GM18511 (cell line): ENCODE data around the gene DHRS3.
"Not testable (repeated sequence)": the region's sequence is repeated elsewhere in the genome, so short reads cannot be mapped to it uniquely, and the experiment has no call there.

ENCODE experiments used
- ATAC-seq: cut with Tn5 transposase; IDR thresholded peaks from one replicate; pipeline ENCODE4 v1.9.1; 2021; ENCODE audit warnings: mild to moderate bottlenecking, moderate library complexity; ENCODE audit not compliant: unreplicated experiment

The DHRS3 gene

DNA sequence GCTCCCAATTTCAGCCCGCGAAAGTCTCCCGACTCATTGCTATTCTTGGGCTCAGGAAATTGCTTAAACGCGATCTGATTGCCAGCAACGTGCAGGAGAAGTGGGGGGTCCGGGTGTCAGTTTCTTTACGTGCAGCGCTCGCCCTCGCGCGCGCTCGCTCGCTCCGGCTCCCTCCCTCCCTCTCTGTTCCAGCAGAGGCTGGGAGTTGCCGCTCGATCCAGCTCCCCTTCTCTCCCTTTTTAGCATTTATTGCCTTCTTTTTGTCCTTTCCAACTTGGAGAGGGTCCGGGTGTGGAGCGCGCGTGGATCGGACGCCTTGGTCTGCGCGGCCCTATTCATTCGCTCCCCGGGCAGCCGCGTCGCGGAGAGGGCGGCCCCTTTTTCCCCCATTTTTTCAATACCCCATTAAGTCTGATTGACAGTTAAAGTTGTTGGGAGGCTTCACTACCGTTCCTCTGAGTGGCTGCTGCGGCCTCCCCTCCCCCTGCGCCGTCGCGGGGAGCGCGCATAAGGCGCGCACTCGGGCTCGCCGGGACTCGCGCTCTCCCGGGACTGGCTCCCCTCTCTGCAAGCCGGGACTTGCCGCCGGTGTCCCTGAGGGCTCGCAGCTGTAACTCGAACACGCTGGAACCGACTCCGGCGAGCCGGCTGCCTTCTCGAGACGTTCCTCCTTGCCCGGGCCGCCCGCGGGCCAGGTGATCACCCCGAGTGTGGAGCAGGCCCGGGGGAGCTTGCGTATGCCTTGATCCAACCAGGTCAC is at the start of gene DHRS3:
Gene DHRS3 (minus strand): TSS at position 310 of the 760 bp plus-strand sequence. CDS start 862 bp downstream, outside the sequence.
- peak; percentile 52 for ATAC-seq

DNA sequence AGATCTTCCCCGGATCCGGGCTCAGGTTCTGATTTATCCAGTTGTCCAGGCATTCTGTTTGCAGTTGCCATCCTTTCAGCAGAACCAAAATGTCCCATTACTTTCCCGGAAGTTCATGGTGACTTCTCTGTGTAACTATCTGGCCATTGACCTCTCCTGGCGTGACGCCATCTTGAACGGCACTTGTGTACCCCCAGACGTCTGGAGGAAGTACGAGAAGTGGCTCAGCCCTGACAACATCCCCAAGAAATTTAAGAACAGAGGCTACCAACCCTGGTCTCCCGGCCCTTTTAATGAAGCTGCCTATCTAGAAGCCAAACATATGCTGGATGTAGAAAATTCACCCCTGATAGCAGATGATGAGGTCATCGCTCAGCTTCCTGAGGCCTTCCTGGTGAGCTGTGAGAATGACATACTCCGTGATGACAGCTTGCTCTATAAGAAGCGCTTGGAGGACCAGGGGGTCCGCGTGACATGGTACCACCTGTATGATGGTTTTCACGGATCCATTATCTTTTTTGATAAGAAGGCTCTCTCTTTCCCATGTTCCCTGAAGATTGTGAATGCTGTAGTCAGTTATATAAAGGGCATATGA is 48.2 kb upstream of the DHRS3 start:
- no peak for ATAC-seq

- no peak for ATAC-seq
Measured at GRCh38 chr1:12665511-12665910, 47.5 kb upstream of the DHRS3 start.

GRCh38 chr1:12662556-12662955 is 44.5 kb upstream of the DHRS3 start:
- ATAC-seq = no peak

- no peak for ATAC-seq
Measured at GRCh38 chr1:12661606-12662219, 43.7 kb upstream of the DHRS3 start.

- ATAC-seq = no peak
Measured at GRCh38 chr1:12658531-12659453, 40.8 kb upstream of the DHRS3 start.

DNA sequence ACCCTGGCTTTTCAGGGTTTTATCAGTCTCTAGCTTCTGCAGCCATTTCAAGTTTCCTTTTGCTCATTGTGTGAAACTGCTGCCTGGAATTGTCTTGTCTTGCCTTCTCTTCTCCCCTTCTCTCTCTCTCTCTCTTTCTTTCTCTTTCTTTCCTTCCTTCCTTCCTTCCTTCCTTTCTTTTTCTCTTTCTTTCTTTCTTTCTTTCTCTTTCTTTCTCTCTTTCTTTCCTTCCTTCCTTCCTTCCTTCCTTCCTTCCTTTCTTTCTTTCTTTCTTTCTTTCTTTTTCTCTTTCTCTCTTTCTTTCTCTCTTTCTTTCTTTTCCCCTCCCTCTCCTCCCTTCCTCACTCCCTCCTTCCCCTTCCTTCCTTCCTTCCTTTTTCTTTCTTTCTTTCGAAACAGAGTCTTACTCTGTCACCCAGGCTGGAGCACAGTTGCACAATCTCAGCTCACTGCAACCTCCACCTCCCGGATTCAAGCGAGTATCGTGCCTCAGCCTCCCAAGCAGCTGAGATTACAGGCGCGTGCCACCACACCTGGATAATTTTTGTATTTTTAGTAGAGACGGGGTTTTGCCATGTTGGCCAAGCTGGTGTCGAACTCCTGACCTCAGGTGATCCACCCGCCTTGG is 40.0 kb upstream of the DHRS3 start:
- not testable (repeated sequence) for ATAC-seq

DNA sequence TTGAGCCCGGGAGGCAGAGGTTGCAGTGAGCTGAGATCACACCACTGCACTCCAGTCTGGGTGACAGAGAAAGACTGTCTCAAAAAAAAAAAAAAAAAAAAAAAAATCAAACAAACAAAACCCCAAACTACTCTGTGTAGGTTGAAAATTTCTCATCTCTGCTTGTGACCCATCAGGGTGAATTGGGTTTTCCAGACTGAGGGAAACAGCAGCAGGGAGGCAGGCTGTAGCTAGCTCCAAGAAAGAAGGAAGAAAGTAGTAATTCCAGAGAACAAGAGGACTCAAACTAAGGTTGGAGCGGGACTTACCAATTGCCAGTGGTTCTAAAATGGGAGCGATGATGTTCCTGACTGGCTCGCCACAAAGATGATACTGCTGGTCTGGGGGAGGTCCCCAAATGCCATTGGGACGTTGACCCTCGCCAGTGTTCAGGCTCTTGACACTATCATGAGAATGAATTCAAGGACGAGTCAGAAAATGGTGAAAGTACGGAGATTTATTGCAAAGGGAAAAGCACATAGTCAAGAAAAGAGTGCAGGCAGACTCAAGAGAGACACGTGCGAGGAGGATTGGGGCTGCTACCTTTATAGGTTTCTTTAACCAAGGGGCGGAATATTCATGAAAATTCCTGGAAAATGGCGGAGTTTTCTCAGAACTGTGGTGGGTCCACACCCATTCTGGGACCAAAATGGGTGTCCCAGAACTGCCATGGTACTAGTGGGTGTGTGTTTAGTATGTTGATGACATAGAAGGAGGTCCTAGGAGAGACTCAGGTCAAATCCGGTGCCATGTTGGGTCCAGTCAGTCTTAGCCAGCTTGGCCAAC is 39.3 kb upstream of the DHRS3 start:
- no peak for ATAC-seq

DNA sequence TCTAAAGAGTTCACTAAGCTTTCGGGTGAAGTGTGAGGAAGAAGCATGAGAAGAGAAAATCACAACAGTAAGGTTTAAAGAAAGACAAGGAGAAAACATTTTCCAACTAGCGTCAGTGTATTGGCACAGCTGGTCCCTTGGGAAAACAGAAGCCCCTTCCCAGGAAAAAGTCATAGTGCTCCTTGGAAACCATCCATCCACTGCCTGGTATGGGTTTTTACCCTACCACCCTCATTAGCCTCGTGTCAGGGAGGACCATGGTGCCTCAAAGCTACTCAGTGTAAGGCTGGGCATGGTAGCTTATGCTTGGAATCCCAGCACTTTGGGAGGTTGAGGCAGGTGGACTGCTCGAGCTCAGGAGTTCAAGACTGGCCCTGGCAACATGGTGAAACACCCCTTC is 38.6 kb upstream of the DHRS3 start:
- no peak for ATAC-seq

DNA sequence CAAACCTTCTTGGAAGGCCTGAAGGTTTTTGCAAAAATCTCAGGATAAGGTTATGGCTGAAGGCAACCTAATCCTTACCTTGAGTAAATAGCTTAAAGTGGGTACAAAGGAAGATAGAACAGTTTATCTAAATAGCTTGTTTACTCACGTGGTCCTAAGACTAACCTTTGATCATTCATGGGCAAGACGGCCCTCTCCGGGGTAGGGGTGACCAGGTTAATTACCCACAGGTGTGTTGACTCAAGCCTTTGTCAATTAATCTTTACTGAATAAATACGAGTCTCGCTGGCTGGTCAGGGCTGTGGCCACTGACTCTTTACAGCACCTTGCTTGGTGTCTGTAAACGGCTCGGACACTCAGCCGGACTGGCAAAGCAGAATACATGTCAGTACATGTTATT is 36.6 kb upstream of the DHRS3 start:
- ATAC-seq = no peak

DNA sequence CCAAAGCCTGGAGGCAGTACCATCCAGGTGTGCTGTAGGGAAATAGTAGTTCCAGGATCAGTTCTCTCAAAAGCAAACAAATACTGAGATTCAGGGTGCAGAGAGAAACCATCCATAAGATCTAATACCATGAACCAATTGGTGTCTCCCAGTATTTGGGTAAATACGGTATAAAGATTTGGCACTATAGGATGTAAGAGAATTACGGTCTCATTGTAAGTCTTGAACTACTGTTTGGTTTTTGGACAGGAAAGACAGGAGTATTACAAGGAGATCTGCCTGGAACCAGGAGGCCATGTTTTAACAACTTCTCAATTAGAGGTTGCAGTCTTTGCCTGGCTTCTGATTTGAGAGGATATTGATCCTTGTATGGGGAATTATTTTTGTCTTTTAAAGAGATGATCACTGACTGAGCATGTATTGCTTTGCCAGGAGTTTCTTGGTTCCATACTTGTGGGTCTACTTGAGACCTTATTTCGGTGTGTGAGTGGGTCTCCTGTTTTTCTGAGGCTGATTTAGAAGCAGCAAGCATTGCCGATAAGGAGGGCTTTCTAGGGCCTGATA is 36.1 kb upstream of the DHRS3 start:
- no peak for ATAC-seq

- ATAC-seq = no peak
Measured at GRCh38 chr1:12649971-12650421, 32.0 kb upstream of the DHRS3 start.

GRCh38 chr1:12648741-12649140 is 30.7 kb upstream of the DHRS3 start:
- ATAC-seq = no peak

- not testable (repeated sequence) for ATAC-seq
Measured at GRCh38 chr1:12645401-12645800, 27.4 kb upstream of the DHRS3 start.

- no peak for ATAC-seq
Measured at GRCh38 chr1:12644829-12645228, 26.8 kb upstream of the DHRS3 start.

GRCh38 chr1:12644237-12644636 is 26.2 kb upstream of the DHRS3 start:
- no peak for ATAC-seq

DNA sequence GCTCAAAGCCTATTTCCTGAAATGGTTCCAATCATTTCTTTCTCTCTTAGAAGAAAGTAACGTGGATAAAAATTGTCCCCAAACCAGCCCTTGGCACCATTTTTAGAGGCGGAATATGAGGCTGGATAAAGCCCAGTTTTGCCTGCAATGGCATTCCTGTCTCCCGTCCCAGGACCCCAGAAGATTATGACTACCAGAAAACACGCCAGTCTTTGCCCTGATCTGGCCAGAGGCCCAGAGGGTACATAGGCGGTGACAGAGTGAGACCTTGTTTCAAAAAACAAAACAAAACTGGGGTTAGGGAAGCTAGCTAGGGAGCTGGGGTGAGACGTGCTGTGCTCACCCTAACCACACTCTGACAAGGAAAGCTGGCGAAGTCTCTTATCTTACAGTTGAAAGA is 25.8 kb upstream of the DHRS3 start, which contains the start of gene AADACL4:
Gene AADACL4 (plus strand): TSS at position 301 of the 400 bp plus-strand sequence. CDS start 462 bp downstream, outside the sequence.
- ATAC-seq = no peak

- ATAC-seq = no peak
Measured at GRCh38 chr1:12643079-12643478, 25.1 kb upstream of the DHRS3 start.

DNA sequence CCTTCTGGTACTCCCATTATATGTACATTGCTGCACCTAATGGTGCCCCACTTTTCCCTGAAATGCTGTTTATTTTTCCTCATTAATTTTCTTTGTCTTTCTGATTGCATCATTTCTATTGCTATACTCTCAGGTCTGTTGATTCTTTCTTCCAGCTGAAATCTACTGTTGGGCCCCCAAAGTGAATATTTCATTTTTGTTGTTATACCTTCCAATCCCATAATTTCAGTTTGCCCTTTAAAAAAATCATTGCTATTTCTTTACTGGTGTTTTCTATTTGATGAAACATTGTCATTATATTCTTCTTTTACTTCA is 22.9 kb upstream of the DHRS3 start:
- no peak for ATAC-seq
